ENCODE data around the gene NRL. TPM values are rescaled to one million over a fixed set of nuclear protein-coding genes. Genes with fewer than 3 reads are reported as not detected.
"Not testable (repeated sequence)": the region's sequence is repeated elsewhere in the genome, so short reads cannot be mapped to it uniquely, and the experiment has no call there.

The NRL gene
- total RNA-seq, 1 donor from 2014 or later: 2.3 TPM

DNA sequence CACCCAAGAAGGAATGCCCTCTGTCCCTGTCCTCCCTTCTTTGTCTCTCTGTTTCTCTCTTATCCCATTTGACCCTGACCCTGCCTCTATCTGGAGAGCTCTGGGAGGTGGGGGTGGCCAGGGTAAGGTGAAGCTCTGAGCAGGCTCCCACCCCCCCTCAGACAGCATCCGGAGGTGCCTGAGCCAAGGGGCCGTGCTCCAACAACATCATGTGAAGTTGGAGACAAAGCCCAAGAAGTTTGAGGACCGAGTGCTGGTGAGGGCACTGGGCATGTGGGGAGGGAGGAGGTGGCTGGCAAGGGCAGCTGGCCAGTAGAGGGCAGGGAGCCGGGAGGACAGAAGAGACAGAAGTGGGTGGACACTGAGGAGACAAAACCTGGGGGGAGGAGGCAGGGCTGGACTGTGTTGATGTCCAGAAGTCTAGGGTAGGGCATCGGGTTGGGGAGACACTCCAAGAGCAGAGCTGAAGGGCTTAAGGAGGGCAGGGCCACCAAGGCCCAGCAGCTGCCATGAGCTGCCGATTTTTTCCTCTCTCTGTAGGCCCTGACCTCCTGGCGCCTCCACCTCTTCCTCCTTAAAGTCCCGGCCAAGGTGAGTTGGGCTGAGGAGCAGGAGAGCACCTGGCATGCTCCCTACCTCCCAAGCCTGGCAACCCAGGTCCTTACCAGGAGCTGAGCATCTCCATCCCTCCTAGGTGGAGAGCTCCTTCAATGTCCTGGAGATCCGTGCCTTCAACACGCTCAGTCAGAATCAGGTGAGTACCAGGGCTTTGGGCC, 61.0 kb downstream of the NRL start:
- Mint-ChIP-seq H3K4me3 (ENCODE audit: low read depth) (peak overlapping the region; percentile 71), H3K27me3 (peaks cover 18% of the 10 kb centered on the region)

DNA sequence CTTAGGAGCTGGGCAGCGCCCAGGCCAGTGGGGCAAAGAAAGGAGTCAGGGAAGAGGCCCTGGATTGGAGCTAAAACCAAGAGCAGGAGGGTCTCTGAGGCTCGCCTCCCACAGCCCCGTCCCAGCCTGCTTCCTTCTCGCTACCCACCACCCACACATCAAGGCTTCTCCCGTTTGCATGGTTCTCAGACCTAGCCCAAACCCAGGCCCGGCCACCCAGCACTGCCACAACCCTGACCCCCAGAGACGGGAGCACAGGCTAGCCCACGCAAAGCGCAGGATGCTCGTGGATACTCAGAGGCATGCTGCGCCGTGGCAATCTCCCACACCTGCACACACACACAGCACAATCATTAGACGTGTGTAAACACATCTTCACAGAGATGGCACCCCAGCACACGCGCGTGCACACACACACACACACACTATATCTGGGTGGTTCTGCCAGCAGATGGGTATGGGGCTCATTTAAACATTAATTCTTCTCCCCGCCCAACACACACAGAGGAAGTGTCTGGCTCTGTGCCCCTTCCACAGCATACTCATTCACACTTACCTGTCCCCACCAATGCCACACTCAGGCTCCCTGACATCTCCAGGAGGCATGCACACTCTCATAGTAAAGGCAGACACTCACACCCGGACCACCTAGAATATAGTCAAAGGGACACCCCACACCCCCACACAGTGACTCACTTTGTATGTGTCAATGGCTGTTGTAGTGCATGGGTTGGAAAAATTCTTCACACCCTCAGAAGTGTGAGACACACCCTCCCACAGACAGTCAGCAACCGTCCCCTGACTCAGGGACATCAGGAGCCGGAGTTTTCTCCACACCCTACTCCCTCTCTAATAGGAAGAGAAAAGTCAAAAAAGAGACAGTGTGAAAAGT, 61.8 kb downstream of the NRL start:
- Mint-ChIP-seq H3K4me1 (ENCODE audit: low read depth) (peaks cover 12% of the 10 kb centered on the region), H3K36me3 (ENCODE audit: insufficient read depth) (no peaks in the 10 kb centered on the region), H3K27ac (no peak overlapping the region)

More for the DNA sequence above, 61.0 kb downstream of the NRL start:
- peaks cover 12% of the 10 kb centered on the region for H3K4me1 Mint-ChIP-seq (ENCODE audit: low read depth)
- no peaks in the 10 kb centered on the region for H3K9me3 Mint-ChIP-seq (ENCODE audit: low read depth)
- H3K36me3 Mint-ChIP-seq (ENCODE audit: insufficient read depth): no peaks in the 10 kb centered on the region
- TF ChIP-seq, protein P1, sequence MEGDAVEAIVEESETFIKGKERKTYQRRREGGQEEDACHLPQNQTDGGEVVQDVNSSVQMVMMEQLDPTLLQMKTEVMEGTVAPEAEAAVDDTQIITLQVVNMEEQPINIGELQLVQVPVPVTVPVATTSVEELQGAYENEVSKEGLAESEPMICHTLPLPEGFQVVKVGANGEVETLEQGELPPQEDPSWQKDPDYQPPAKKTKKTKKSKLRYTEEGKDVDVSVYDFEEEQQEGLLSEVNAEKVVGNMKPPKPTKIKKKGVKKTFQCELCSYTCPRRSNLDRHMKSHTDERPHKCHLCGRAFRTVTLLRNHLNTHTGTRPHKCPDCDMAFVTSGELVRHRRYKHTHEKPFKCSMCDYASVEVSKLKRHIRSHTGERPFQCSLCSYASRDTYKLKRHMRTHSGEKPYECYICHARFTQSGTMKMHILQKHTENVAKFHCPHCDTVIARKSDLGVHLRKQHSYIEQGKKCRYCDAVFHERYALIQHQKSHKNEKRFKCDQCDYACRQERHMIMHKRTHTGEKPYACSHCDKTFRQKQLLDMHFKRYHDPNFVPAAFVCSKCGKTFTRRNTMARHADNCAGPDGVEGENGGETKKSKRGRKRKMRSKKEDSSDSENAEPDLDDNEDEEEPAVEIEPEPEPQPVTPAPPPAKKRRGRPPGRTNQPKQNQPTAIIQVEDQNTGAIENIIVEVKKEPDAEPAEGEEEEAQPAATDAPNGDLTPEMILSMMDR (IDR thresholded peaks at IDR 0.05; ENCODE audit: unreplicated experiment): no peak
- no peak overlapping the region for H3K27ac Mint-ChIP-seq
- DNase-seq (ENCODE audit: low spot score, unreplicated experiment): no peak

DNA sequence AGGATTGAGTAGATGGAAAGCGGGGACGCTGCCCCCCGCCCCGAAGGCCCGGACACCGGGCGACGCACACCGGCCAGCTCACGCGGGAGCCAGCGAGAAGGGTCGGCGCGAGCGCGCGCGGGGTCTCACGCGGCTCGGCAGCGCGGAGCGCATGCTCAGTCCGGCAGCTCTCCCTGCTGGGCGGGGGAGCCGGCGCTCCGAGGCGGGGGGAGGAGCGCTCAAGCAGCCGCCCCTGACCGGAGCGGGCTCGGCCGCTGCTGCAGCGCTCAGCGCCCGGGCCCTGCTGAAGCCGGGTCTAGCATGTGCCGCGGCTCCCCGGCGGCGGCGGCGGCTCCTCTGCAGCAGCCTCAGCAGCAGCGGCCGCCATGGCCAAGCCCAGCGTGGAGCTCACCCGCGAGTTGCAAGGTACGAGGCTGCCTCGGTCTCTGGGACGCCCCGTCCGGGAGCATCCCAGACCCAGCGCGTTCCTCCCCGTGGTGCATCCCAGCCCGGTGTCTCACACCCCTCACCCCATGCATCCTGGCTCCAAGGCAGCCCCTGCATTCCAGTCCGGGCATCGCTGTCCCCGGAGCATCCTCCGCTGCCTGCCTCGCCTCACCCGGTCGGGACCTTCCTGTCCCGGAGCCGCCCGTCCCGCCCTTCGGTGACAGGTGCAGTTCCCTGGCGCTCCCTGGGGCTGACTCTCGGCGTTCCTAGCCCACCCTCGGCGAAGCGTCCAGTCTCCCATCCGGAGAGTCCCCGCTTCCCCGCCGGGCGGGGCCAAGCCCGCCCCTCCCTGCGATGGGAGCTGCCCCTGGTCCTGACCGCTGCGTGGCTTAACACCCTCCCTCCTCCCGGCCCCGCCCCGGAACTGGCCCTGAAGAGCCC, 62.7 kb downstream of the NRL start, which contains the start of gene CARMIL3:
Gene CARMIL3, plus strand, starts transcription at position 221 of the 867 bp plus-strand sequence. Its CDS starts 145 bp downstream, at position 366.
- Mint-ChIP-seq H3K4me1 (ENCODE audit: low read depth) (peaks cover 12% of the 10 kb centered on the region), H3K36me3 (ENCODE audit: insufficient read depth) (no peaks in the 10 kb centered on the region), H3K9me3 (ENCODE audit: low read depth) (no peaks in the 10 kb centered on the region), H3K27me3 (peaks cover 19% of the 10 kb centered on the region), H3K27ac (peak within 1 kb of the TSS; percentile 88), H3K4me3 (ENCODE audit: low read depth) (peak within 1 kb of the TSS; percentile 71)
- TF ChIP-seq, protein P1 (IDR thresholded peaks at IDR 0.05; ENCODE audit: unreplicated experiment): no peak
- DNase-seq (ENCODE audit: low spot score, unreplicated experiment): peak; percentile 61

More for the DNA sequence above, 61.8 kb downstream of the NRL start:
- TF ChIP-seq, protein P1 (IDR thresholded peaks at IDR 0.05; ENCODE audit: unreplicated experiment): no peak
- Mint-ChIP-seq H3K9me3 (ENCODE audit: low read depth) (no peaks in the 10 kb centered on the region), H3K27me3 (peaks cover 19% of the 10 kb centered on the region), H3K4me3 (ENCODE audit: low read depth) (peak overlapping the region; percentile 71)
- DNase-seq (ENCODE audit: low spot score, unreplicated experiment): no peak

DNA sequence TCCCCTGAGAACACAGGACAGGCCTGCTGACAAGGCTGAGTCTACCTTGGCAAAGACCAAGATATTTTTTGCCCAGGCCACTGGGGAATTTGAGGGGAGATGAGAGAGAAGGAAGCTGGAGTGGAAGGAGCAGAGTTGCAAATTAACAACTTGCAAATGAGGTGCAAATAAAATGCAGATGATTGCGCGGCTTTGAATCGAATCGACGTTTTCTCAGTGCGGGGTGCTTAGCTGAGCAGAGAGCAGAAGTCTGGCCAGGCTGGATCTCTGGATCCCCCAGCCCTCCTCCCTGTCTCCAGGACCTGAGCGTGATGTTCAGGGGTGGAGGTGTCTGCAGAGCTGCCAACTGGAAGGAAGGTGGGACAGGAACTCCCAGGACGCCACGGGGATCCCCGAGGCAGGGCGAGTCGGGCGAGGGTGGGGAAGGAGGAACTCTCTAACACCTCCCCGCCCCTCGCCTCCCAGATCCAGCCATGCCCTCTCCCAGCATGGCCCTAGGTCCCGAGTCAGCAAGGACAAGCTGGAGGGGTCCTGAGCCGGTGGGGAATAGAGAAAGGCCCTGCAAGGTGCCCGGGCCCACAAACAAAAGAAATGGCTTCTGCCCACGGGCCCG, 63.5 kb downstream of the NRL start:
- peak overlapping the region; percentile 70 for H3K4me3 Mint-ChIP-seq (ENCODE audit: low read depth)
- peaks cover 12% of the 10 kb centered on the region for H3K4me1 Mint-ChIP-seq (ENCODE audit: low read depth)
- H3K27ac Mint-ChIP-seq: peak overlapping the region; percentile 88
- H3K36me3 Mint-ChIP-seq (ENCODE audit: insufficient read depth): no peaks in the 10 kb centered on the region
- TF ChIP-seq, protein P1 (IDR thresholded peaks at IDR 0.05; ENCODE audit: unreplicated experiment): no peak
- no peak for DNase-seq (ENCODE audit: low spot score, unreplicated experiment)
- no peaks in the 10 kb centered on the region for H3K9me3 Mint-ChIP-seq (ENCODE audit: low read depth)
- peaks cover 19% of the 10 kb centered on the region for H3K27me3 Mint-ChIP-seq

DNA sequence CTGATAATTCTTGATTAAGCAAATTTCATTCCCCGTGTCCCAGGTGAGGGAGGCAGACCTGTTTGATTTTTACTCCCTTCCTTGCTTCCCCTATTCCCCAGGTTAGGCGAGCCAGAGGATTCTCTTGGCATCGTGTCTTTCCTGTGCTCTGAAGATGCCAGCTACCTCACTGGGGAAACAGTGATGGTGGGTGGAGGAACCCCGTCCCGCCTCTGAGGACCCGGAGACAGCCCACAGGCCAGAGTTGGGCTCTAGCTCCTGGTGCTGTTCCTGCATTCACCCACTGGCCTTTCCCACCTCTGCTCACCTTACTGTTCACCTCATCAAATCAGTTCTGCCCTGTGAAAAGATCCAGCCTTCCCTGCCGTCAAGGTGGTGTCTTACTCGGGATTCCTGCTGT, 64.0 kb downstream of the NRL start:
- not testable (repeated sequence) for H3K27ac Mint-ChIP-seq

DNA sequence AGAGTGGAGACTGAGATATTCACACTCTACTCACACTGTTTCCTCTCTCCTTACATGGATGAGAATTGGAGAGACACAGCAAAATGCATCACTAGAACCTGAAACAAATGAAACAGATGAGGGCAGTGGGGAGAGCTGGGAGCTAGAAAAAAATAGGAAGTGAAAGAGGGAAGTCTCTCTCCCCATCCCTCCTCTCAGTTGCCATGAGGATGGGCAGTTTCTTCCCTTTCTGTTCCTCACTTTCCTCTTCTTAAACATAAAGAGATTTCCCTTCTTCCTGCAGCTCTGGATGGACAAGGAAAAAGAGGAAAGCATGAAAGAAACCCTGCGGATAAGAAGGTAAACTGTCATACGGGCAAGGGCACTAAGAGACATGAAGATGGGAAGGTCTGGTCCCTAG, 65.7 kb downstream of the NRL start:
- Mint-ChIP-seq H3K27me3 (peaks cover 19% of the 10 kb centered on the region), H3K4me1 (ENCODE audit: low read depth) (peaks cover 12% of the 10 kb centered on the region)
- not testable (repeated sequence) for DNase-seq (ENCODE audit: low spot score, unreplicated experiment); H3K9me3 Mint-ChIP-seq (ENCODE audit: low read depth); H3K36me3 Mint-ChIP-seq (ENCODE audit: insufficient read depth); H3K4me3 Mint-ChIP-seq (ENCODE audit: low read depth); H3K27ac Mint-ChIP-seq

More for the DNA sequence above, 64.0 kb downstream of the NRL start:
- H3K9me3 Mint-ChIP-seq (ENCODE audit: low read depth); H3K36me3 Mint-ChIP-seq (ENCODE audit: insufficient read depth); DNase-seq (ENCODE audit: low spot score, unreplicated experiment): not testable (repeated sequence)
- Mint-ChIP-seq H3K4me1 (ENCODE audit: low read depth) (peaks cover 12% of the 10 kb centered on the region), H3K27me3 (peaks cover 19% of the 10 kb centered on the region), H3K4me3 (ENCODE audit: low read depth) (peak overlapping the region; percentile 70)
